ENCODE data around the gene FHIP1B.

The FHIP1B gene

GRCh38 chr11:6200975-6201374 lies 33.5 kb downstream of the FHIP1B start:
- no peak for DNase-seq (ENCODE audit: low spot score)

- DNase-seq (ENCODE audit: low spot score) = no peak
These were observed 35.1 kb downstream of the FHIP1B start, which contains the start of gene OR52W1 for GRCh38 chr11:6199174-6199810. Gene OR52W1, plus strand, starts transcription at chr11:6199224. Its CDS starts 0 bp downstream, at chr11:6199224.

- DNase-seq (ENCODE audit: low spot score) = no peak
These were observed 36.8 kb downstream of the FHIP1B start for GRCh38 chr11:6197466-6198200.

GRCh38 chr11:6196396-6196795 lies 38.0 kb downstream of the FHIP1B start:
- DNase-seq (ENCODE audit: low spot score) = no peak

GRCh38 chr11:6194065-6194581 lies 40.3 kb downstream of the FHIP1B start:
- DNase-seq (ENCODE audit: low spot score) = no peak

- DNase-seq (ENCODE audit: low spot score) = no peak
These were observed 42.7 kb downstream of the FHIP1B start for GRCh38 chr11:6191742-6192141.

- no peak for DNase-seq (ENCODE audit: low spot score)
These were observed 59.0 kb downstream of the FHIP1B start for GRCh38 chr11:6175440-6175839.

GRCh38 chr11:6170226-6170625 lies 64.2 kb downstream of the FHIP1B start, which contains the start of gene OR52B2:
Gene OR52B2, minus strand, starts transcription at chr11:6170326. Its CDS starts 0 bp downstream, at chr11:6170326.
- no peak for DNase-seq (ENCODE audit: low spot score)
